ENCODE results near the gene TUT7. TPM values are rescaled to one million over a fixed set of nuclear protein-coding genes. Genes with fewer than 3 reads are reported as not detected.
A peak's percentile ranks its signal among the peaks of the same experiment; 100 is the strongest.
"Not testable (repeated sequence)": the region's sequence is repeated elsewhere in the genome, so short reads cannot be mapped to it uniquely, and the experiment has no call there.

TUT7 gene
- total RNA-seq, 6 experiments from 2014 or later: 22.5 to 46.7 (median 31.6) TPM

GRCh38 chr9:86387376-86387775 lies 33.2 kb upstream of the TUT7 start:
- H3K27me3 ChIP-seq: no peaks in the 10 kb centered on the region
- H3K4me1 ChIP-seq: no peaks in the 10 kb centered on the region
- WGBS (ENCODE audit: insufficient coverage, low coverage, low lambda C conversion rate, missing lambda C conversion rate): 68% methylated on average over 3 of the region's 3 CpGs
- H3K9me3 ChIP-seq: peaks cover 0 to 2% (median 0%) of the 10 kb centered on the region in 4 donors
- intact Hi-C loops (cut with DNase I): no loop called here
- no peaks in the 10 kb centered on the region for H3K36me3 ChIP-seq
- TF ChIP-seq CTCF (IDR thresholded peaks at IDR 0.05) (no peak), POLR2A (IDR thresholded peaks at IDR 0.05) (no peak)
- no peak overlapping the region for H3K4me3 ChIP-seq
- ATAC-seq (no peak), DNase-seq (no peak)
- no peak overlapping the region for H3K27ac ChIP-seq

DNA sequence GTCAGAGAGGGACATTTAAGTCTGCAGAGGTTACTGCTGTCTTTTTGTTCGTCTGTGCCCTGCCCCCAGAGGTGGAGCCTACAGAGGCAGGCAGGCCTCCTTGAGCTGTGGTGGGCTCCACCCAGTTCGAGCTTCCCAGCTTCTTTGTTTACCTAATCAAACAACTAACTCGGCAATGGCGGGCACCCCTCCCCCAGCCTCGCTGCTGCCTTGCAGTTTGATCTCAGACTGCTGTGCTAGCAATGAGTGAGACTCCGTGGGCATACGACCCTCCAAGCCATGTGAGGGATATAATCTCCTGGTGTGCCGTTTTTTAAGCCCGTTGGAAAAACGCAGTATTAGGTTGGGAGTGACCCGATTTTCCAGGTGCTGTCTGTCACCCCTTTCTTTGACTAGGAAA lies 28.8 kb upstream of the TUT7 start:
- DNase-seq; H3K4me3 ChIP-seq; ATAC-seq; intact Hi-C loops (cut with DNase I); H3K4me1 ChIP-seq; H3K27me3 ChIP-seq; H3K36me3 ChIP-seq; H3K9me3 ChIP-seq; H3K27ac ChIP-seq: not testable (repeated sequence)
- WGBS (ENCODE audit: insufficient coverage, low coverage, low lambda C conversion rate, missing lambda C conversion rate): 40% methylated on average over 2 of the region's 11 CpGs

GRCh38 chr9:86376016-86376415 lies 21.8 kb upstream of the TUT7 start:
- ATAC-seq: no peak
- H3K27me3 ChIP-seq: no peaks in the 10 kb centered on the region
- H3K4me3 ChIP-seq: no peak overlapping the region
- no peak for DNase-seq
- no peak overlapping the region for H3K27ac ChIP-seq
- H3K9me3 ChIP-seq: no peaks in the 10 kb centered on the region
- H3K4me1 ChIP-seq: no peaks in the 10 kb centered on the region
- H3K36me3 ChIP-seq: no peaks in the 10 kb centered on the region
- TF ChIP-seq CTCF (IDR thresholded peaks at IDR 0.05): no peak
- no peak for TF ChIP-seq POLR2A (IDR thresholded peaks at IDR 0.05)
- intact Hi-C loops (cut with DNase I): no loop called here
- WGBS (ENCODE audit: insufficient coverage, low coverage, low lambda C conversion rate, missing lambda C conversion rate): 87% methylated on average over 5 of the region's 5 CpGs

DNA sequence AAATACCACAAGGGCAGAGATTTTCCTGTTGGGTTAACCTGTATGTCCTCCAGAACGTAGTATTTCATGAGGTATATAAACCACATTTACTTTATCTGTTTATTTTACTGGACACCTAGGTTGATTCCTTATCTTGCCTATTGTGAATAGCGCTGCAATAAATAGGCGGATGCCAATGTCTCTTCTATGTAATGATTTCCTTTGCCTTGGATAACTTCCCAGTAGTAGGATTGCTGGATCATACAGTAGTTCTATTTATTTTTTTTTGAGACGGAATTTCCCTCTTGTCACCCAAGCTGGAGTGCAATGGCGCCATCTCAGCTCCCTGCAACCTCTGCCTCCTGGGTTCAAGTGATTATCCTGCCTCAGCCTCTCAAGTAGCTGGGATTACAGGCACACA lies 15.6 kb upstream of the TUT7 start:
- 26% methylated on average over 5 of the region's 5 CpGs for whole genome bisulfite sequencing (ENCODE audit: insufficient coverage, low coverage, low lambda C conversion rate, missing lambda C conversion rate)
- Histone ChIP-seq H3K4me1 (peaks cover 0 to 10% (median 4%) of the 10 kb centered on the region in 4 donors), H3K36me3 (no peaks in the 10 kb centered on the region), H3K9me3 (peaks cover 0 to 10% (median 0%) of the 10 kb centered on the region in 4 donors), H3K4me3 (peak overlapping the region in 1 of 3 donors; percentile 6), H3K27me3 (no peaks in the 10 kb centered on the region), H3K27ac (peak overlapping the region; percentile 44 to 95 (median 94))
- ATAC-seq (peak; percentile 80 to 88 (median 83)), DNase-seq (peak in 1 of 3 donors; percentile 59)
- intact Hi-C loops (cut with DNase I): no loop called here
- TF ChIP-seq CTCF (IDR thresholded peaks at IDR 0.05) (no peak), POLR2A (IDR thresholded peaks at IDR 0.05) (no peak)

DNA sequence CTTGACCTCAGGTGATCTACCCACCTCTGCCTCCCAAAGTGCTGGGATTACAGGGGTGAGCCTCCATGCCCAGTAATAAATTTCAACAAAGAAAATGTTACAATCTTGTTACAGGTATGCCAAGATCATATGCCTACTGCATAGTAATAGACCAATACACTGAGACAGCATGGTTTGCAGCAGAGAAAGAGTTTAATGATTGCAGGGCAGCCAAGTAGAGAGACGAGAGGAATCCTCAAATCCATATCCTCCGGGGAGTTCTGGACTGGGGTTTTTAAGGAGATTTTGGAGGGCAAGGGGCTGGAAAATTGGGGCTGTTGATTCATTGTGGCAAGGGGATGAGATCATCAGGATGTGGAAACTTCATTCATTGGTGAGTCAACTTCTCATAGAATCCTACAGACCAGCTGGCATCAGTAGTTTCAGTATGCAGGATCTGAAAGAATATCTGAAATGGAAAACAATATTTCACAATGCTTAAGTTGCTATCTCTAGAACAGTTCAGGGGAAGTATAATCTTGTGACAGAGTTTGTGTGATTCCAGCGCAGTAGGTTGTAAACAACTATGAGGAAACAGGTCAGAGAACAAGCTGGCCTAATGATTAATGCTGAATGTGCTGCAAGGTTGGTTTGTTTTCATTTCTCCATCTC lies 14.8 kb upstream of the TUT7 start:
- Histone ChIP-seq H3K4me3 (no peak overlapping the region), H3K27me3 (no peaks in the 10 kb centered on the region), H3K27ac (peak overlapping the region; percentile 67 to 95 (median 94)), H3K9me3 (peaks cover 0 to 10% (median 0%) of the 10 kb centered on the region in 4 donors), H3K36me3 (no peaks in the 10 kb centered on the region), H3K4me1 (peaks cover 0 to 10% (median 4%) of the 10 kb centered on the region in 4 donors)
- peak; percentile 74 to 93 (median 85) for ATAC-seq
- no peak for TF ChIP-seq POLR2A (IDR thresholded peaks at IDR 0.05)
- TF ChIP-seq CTCF (IDR thresholded peaks at IDR 0.05): no peak
- intact Hi-C loops (cut with DNase I): no loop called here
- WGBS (ENCODE audit: insufficient coverage, low coverage, low lambda C conversion rate, missing lambda C conversion rate): 13% methylated on average over 3 of the region's 3 CpGs
- DNase-seq: no peak
